PC-3 (cell line): Measurements from ENCODE around the gene DCBLD1. TPM values are rescaled to one million over a fixed set of nuclear protein-coding genes. Genes with fewer than 3 reads are reported as not detected.

Experiments
- ATAC-seq: fragments of 200-7000 bp; cut with Tn5 transposase; 2 replicates; pipeline ENCODE4 v1.9.1; 2020; ENCODE audit warnings: mild to moderate bottlenecking, moderate library complexity
- BruUV-seq: library from RNA; stranded (reverse); fragments of 400-500 nt; replicated peaks from 2 replicates; lab custom pipeline; 2021; lab: Mats Ljungman, UMichigan
- CTCF ChIA-PET: fragments of 300-600 bp; sonication (Branson Sonifier 250); formaldehyde crosslinking; loops from one replicate; lab custom pipeline; 2022; ENCODE audit warnings: antibody characterized with exemption; lab: Charles Lee
- POLR2A ChIA-PET: fragments of 300-600 bp; sonication (Branson Sonifier 250); formaldehyde crosslinking; loops from one replicate; lab custom pipeline; 2022; ENCODE audit warnings: antibody characterized with exemption; ENCODE audit not compliant: unreplicated experiment; lab: Charles Lee
- DNase-seq: peaks from one replicate; pipeline ENCODE4 v3.0.0-alpha.2; 2015
- H2AFZ ChIP-seq: fragments of 300-600 bp; sonication (generic); 2 replicates; pipeline ENCODE4 v1.6.0; 2016; ENCODE audit warnings: antibody characterized with exemption, low read length
- H3F3A ChIP-seq: fragments of 300-600 bp; sonication (generic); one replicate; pipeline ENCODE4 v1.6.0; 2017; ENCODE audit warnings: antibody characterized with exemption, low read length, control low read depth, mild to moderate bottlenecking; ENCODE audit not compliant: unreplicated experiment
- H3K27ac ChIP-seq: fragments of 300-600 bp; sonication (generic); 2 replicates; pipeline ENCODE4 v1.5.1; 2016; ENCODE audit warnings: mild to moderate bottlenecking, low read length
- H3K27me3 ChIP-seq: fragments of 300-600 bp; sonication (generic); 2 replicates; pipeline ENCODE4 v1.6.1; 2016; ENCODE audit warnings: low read length, mixed read lengths
- H3K36me3 ChIP-seq: fragments of 300-600 bp; sonication (generic); 2 replicates; pipeline ENCODE4 v1.6.1; 2016; ENCODE audit warnings: low read depth, mixed run types, low read length, mixed read lengths
- H3K4me1 ChIP-seq: fragments of 300-600 bp; sonication (generic); 2 replicates; pipeline ENCODE4 v1.5.1; 2016; ENCODE audit warnings: low read length; ENCODE audit not compliant: insufficient read depth
- H3K4me2 ChIP-seq: fragments of 300-600 bp; sonication (generic); 2 replicates; pipeline ENCODE4 v1.6.0; 2016; ENCODE audit warnings: low read length
- H3K4me3 ChIP-seq: fragments of 300-600 bp; sonication (generic); 2 replicates; pipeline ENCODE4 v1.5.1; 2016; ENCODE audit warnings: mild to moderate bottlenecking, low read length, mixed read lengths
- H3K79me2 ChIP-seq: fragments of 300-600 bp; sonication (generic); 2 replicates; pipeline ENCODE4 v1.6.1; 2017; ENCODE audit warnings: low read length, mixed read lengths
- H3K9ac ChIP-seq: fragments of 300-600 bp; sonication (generic); 2 replicates; pipeline ENCODE4 v1.6.0; 2016; ENCODE audit warnings: mild to moderate bottlenecking, low read length
- H3K9me2 ChIP-seq: fragments of 300-600 bp; sonication (generic); replicated peaks from 2 replicates; pipeline ENCODE4 v1.6.1; 2016; ENCODE audit warnings: mixed run types, low read length, mixed read lengths
- H3K9me3 ChIP-seq: fragments of 300-600 bp; sonication (generic); 2 replicates; pipeline ENCODE4 v1.6.1; 2016; ENCODE audit warnings: low read length, mixed read lengths
- H4K20me1 ChIP-seq: fragments of 300-600 bp; sonication (generic); 2 replicates; pipeline ENCODE4 v1.6.1; 2016; ENCODE audit warnings: low read length, mixed read lengths
- CTCF ChIP-seq: fragments of 300-600 bp; sonication (generic); conservative IDR thresholded peaks from 2 replicates; pipeline ENCODE4 v1.5.1; 2017; ENCODE audit warnings: antibody characterized with exemption, low read depth, mild to moderate bottlenecking, low read length
- EZH2 ChIP-seq: fragments of 300-600 bp; sonication (generic); IDR thresholded peaks from one replicate; pipeline ENCODE4 v1.6.1; 2017; ENCODE audit warnings: antibody characterized with exemption, mild to moderate bottlenecking, low read length; ENCODE audit not compliant: unreplicated experiment
- EZH2phosphoT487 ChIP-seq: fragments of 300-600 bp; sonication (generic); IDR thresholded peaks from 2 replicates; pipeline ENCODE4 v1.6.1; 2018; ENCODE audit warnings: mild to moderate bottlenecking, antibody characterized with exemption, low read length, borderline replicate concordance
- intact Hi-C: fragments of 100-400 bp; cut with micrococcal nuclease; formaldehyde crosslinking; loops from 2 replicates; pipeline ENCODE4 v1.9.0; 2023
- total RNA-seq: library from RNA; depleted of rRNA; stranded (reverse); fragments of >200 nt; gene quantifications from 2 replicates; pipeline ENCODE4 v1.2.3, GENCODE V29; 2014

DCBLD1 gene
- total RNA-seq, 1 experiment from 2014 or later, result 35.9 TPM

- intact Hi-C loops, result no loop called here
- Histone ChIP-seq H3K27ac (no peak overlapping the region), H3K9ac (no peak overlapping the region), H3K27me3 (no peaks in the 10 kb centered on the region), H3K4me2 (no peak overlapping the region), H3K36me3 (no peaks in the 10 kb centered on the region), H2AFZ (no peak overlapping the region), H4K20me1 (no peaks in the 10 kb centered on the region), H3K9me2 (no peaks in the 10 kb centered on the region), H3K4me1 (no peaks in the 10 kb centered on the region), H3K9me3 (no peaks in the 10 kb centered on the region), H3F3A (no peaks in the 10 kb centered on the region), H3K4me3 (no peak overlapping the region), H3K79me2 (no peaks in the 10 kb centered on the region)
- DNase-seq (no peak), ATAC-seq (no peak)
- BruUV-seq, result no TSS peak
- POLR2A ChIA-PET, result no interaction called here
- CTCF ChIA-PET, result no interaction called here
- TF ChIP-seq CTCF, result no peak
- no peak for TF ChIP-seq EZH2phosphoT487
- TF ChIP-seq EZH2, result no peak
Observed at GRCh38 chr6:117518870-117519269, 36.4 kb downstream of the DCBLD1 start.

GRCh38 chr6:117520603-117521395 is 38.3 kb downstream of the DCBLD1 start:
- DNase-seq (no peak), ATAC-seq (no peak)
- BruUV-seq, result no TSS peak
- Histone ChIP-seq H3K9me3 (no peaks in the 10 kb centered on the region), H4K20me1 (no peaks in the 10 kb centered on the region), H3K79me2 (no peaks in the 10 kb centered on the region), H2AFZ (no peak overlapping the region), H3K4me3 (no peak overlapping the region), H3K4me2 (no peak overlapping the region), H3K4me1 (no peaks in the 10 kb centered on the region), H3K9ac (no peak overlapping the region), H3K27ac (no peak overlapping the region), H3F3A (no peaks in the 10 kb centered on the region), H3K36me3 (no peaks in the 10 kb centered on the region), H3K27me3 (no peaks in the 10 kb centered on the region), H3K9me2 (no peaks in the 10 kb centered on the region)
- POLR2A ChIA-PET, result no interaction called here
- intact Hi-C loops, result no loop called here
- TF ChIP-seq EZH2phosphoT487, result no peak
- no peak for TF ChIP-seq CTCF
- TF ChIP-seq EZH2, result no peak
- CTCF ChIA-PET, result no interaction called here

GRCh38 chr6:117521791-117522502 is 39.5 kb downstream of the DCBLD1 start:
- ChIA-PET POLR2A (interaction anchor here (0.6 kb wide), 1 partner anchor 19 kb away, joined by 7 read pairs; no protein-coding TSS in a partner anchor), CTCF (no interaction called here)
- H3K9me3 ChIP-seq, result no peaks in the 10 kb centered on the region
- H3K4me1 ChIP-seq, result no peaks in the 10 kb centered on the region
- no peaks in the 10 kb centered on the region for H3K27me3 ChIP-seq
- TF ChIP-seq CTCF (no peak), EZH2phosphoT487 (no peak), EZH2 (no peak)
- BruUV-seq, result no TSS peak
- H3K4me3 ChIP-seq, result no peak overlapping the region
- H2AFZ ChIP-seq, result no peak overlapping the region
- no peaks in the 10 kb centered on the region for H4K20me1 ChIP-seq
- H3K79me2 ChIP-seq, result no peaks in the 10 kb centered on the region
- DNase-seq, result no peak
- intact Hi-C loops, result no loop called here
- H3K27ac ChIP-seq, result no peak overlapping the region
- ATAC-seq, result no peak
- no peaks in the 10 kb centered on the region for H3K9me2 ChIP-seq
- no peak overlapping the region for H3K4me2 ChIP-seq
- H3F3A ChIP-seq, result no peaks in the 10 kb centered on the region
- H3K36me3 ChIP-seq, result no peaks in the 10 kb centered on the region
- no peak overlapping the region for H3K9ac ChIP-seq
